OCI-LY1 (cell line): Measurements from ENCODE around the gene HDAC2.
A peak's percentile ranks its signal among the peaks of the same experiment; 100 is the strongest.

Experiments used
- CTCF ChIP-seq: fragments of 200-600 bp; sonication (generic), shearing (Covaris generic); IDR thresholded peaks from 2 replicates; pipeline ENCODE4 v1.5.1; 2017; ENCODE audit warnings: mild to moderate bottlenecking, antibody characterized with exemption, low read length, moderate library complexity, mixed read lengths
- EZH2 ChIP-seq: fragments of 200-600 bp; sonication (generic), shearing (Covaris generic); IDR thresholded peaks from 2 replicates; pipeline ENCODE4 v1.8.0; 2017; ENCODE audit warnings: borderline replicate concordance, mixed run types, mild to moderate bottlenecking, antibody characterized with exemption, low read length, moderate library complexity, mixed read lengths

- peak; percentile 27; the same call in 1 of the 2 replicates for TF ChIP-seq CTCF
- TF ChIP-seq EZH2 = no peak
Observed at GRCh38 chr6:113970805-113971676, at the start of gene HDAC2.
